GM21390 (cell line): ENCODE data around the gene MTHFD1L.

Experiments
- ATAC-seq: cut with Tn5 transposase; IDR thresholded peaks from one replicate; pipeline ENCODE4 v1.9.1; 2021; ENCODE audit not compliant: unreplicated experiment

The MTHFD1L gene

DNA sequence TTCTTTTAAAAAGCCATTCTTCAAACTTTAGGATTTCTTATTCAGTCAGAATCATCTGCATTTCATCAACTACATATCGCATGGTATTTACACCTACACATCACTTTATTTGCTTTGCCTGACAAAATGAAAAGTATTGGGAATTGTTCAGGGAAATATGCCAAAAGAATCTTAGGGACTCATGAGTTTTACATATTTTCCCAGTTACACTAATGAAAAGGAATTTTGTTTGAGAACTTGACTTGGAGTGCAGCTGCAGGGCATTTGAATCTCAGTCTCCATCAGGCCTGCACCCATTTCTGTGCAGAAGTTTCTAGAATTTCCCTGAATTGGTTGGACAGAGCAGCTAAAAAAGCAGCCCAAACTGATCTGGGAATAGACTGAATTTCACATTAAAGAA lies 65.3 kb downstream of the MTHFD1L start:
- ATAC-seq, result no peak

DNA sequence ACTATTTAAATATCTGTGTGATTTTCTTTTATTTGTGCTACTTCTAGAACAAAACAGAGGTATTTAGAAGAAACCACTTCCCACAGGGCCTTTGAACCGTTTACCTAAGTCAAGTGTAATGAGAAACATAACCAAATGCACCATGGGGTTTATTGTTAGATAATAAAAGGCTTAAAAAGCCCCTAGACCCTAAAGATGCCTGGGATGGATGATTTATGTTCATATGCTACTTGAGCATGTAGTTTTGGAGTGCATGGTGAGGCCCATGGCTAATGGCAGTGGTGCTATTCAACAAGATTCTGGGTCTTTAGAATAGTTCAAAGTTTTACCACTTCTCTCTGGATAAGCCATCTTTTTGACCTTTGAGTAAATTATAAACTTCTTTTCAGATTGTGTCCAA lies 65.9 kb downstream of the MTHFD1L start:
- no peak for ATAC-seq

DNA sequence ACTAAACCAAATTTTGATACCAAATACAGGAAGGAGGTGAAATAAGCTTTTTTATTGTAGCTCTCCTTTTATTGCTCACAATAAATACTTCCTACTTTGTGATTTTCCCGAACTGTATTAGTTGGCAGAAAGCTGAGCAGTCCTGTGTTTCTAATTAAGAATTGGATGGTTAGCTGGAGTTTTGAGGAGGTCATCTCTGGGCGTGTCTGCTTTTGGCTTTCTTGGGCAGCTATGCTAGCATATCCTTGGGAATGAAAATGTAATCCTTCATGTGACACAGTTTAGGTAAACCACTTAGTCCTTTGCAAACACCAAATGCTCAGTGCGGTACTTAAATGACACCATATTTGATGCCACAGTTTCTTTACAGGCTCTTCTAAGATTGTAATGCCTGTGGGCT lies 67.5 kb downstream of the MTHFD1L start:
- ATAC-seq, result no peak

DNA sequence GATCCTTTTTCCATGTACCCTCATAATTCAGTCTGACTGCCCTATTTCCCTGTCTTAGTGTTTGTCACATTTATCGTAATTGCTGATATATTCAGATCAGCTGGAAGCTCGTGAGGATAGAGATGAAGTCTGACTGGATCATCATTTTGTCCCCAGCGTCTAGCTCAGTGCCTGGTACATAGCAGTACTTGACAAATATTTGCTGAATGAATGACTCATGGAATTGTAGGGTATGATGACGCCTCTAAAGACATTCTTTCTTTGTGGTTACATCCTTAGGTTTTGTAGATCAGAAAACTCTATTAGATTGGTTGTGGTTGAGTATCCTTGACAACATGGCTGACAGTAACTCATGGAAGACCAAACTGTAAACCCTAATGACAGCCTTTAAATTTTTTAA lies 68.9 kb downstream of the MTHFD1L start:
- no peak for ATAC-seq

DNA sequence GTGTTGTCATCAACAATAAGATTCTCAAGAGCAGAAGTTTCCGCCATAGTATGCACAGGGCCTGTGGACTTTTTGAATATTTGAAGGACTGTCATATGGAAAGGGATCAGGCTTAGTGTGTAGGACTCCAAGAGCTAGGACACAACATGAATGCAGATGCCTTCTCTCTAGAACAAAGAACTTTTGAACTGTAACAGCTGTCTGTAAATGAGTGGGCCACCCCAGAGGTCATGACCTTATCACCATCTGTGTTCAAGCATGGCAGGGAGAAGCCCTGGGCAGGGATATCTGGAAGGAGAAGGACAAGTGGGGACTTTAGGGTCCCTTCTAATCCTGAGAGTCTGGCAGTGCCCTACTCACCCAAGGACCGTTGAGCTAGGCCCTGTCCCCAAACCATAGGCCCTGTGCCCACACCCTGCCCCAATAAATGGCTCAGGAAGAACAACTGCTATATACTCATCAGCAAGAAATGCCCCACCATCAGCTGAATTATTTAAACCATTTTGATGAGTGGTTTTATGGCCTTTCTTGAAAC lies 70.6 kb downstream of the MTHFD1L start:
- no peak for ATAC-seq

DNA sequence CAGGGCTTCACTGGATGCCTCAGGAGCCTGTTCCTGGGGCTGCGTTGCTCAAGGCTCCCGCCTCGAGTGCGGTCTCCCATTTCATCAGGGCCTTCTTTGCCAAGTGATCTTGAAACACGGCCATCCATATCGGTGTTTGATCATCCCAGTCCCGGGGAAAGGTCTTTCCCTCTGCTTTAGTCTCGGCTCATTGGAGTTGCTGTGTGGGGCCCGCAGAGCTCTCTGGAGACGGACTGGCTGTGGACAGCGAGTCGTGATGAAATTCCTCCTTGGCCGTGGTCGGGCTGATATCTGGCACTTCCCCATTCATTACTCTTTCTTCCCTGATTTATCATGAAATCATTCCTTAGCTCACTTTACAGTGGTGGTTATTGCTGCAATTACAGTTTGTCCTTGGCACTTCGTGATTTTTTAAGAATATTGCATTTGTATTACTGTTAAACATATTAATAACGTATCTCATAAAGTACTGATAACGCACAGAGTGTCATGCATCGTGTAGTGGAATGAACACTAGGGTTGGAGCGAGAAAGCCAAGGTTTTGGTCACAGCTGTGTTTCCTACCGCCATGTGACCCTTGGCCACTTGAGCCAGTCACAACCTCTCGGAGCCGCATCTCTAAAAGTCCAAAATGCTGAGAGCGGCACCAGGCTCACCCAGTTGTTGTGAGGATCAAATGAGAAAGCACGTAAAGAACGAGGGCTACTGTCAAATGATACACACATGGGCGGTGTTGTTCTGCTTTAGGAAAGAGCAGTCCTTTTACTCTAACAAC lies 71.8 kb downstream of the MTHFD1L start:
- ATAC-seq, result no peak

DNA sequence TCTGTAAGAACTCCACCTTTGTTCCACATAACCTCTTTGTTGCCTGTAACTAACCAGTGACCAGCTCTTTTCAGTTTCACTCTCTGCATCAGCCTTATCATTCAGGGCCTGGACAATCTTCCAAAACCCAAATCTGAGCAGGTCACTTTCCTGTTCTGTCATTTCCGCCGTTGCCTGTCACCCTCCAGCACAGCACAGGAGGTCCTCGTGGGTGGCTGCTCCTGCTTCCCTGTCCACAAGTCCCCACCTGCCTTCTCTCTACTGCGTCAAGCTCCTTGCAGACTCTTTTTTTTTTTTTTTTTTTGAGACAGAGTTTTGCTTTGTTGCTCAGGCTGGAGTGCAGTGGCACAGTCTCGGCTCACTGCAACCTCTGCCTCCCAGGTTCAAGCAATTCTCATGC lies 73.9 kb downstream of the MTHFD1L start:
- ATAC-seq, result no peak

DNA sequence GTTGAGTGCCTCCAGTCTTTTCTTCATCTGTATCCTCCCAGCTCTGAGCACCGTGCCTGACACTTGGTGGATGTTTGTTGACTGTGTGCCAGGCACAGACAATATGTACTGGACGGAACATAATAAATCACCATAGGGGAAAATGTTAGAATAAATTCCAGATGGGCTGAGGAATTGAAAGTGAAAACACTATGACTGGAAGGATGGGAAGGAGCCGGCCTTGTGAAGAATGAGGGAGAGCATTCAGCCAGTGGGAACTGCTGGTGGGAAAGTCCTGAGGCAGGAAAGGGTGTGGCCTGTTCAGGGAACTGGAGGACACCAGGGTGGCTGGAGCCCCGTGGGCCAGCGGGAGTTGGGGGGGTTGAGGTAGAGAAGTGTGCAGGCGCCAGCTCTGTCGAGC lies 75.4 kb downstream of the MTHFD1L start:
- no peak for ATAC-seq

DNA sequence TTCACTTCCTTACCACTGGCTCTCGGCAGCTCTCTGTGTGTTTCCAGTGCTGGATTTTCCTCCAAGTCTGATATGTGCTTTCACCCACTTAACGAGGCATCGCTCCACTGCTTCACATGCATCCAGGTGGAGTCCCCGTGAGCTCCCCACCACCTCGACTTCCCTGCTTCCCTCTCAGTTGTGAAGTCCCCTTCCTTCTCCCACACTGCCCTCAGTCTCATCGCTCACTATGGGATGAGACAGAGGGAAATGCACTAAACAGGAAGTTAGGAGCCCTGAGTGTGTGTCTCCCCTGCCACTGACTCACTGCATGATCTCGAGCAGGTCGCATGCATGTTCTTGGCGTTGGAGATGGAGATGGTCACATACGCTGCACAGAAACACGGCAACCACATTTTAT lies 84.0 kb downstream of the MTHFD1L start:
- ATAC-seq, result no peak

DNA sequence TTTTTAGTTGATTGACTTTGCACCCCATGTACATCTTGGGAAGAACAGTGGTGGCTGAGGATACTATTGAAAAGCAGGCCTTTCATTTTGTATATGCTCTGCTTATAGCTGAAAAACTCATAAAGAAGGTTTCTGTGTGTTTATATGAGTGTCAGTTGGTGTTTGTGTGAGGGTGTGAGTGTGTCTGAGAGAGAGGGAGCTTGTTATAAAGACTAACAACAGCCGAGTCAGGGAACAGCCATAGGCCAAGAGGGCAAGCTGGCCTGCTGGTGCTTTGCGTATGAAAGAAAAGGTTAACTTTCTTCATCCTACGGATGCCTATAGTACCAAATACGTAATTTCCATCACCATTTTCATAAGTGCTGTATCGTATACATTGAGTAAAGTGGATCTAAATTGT lies 88.3 kb downstream of the MTHFD1L start:
- no peak for ATAC-seq

DNA sequence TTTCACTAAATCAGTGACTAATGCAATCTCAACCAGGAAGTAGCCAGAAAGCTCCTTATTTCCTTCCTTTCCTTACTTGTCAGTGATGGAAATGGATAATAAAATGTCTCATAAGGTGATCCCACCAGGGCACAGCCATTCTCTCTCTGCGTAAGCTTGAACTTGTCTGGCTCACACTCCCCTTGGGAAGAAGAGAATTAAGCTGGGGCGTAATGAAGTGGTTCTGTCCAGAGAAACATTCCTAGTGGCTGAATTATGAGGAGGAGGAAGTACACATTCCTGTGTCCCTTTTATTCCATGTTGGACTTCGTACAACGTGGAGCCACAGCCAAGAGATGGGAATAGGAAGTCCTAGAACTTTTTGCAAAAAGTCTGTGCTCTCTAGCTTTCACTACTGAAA lies 93.7 kb downstream of the MTHFD1L start:
- no peak for ATAC-seq

DNA sequence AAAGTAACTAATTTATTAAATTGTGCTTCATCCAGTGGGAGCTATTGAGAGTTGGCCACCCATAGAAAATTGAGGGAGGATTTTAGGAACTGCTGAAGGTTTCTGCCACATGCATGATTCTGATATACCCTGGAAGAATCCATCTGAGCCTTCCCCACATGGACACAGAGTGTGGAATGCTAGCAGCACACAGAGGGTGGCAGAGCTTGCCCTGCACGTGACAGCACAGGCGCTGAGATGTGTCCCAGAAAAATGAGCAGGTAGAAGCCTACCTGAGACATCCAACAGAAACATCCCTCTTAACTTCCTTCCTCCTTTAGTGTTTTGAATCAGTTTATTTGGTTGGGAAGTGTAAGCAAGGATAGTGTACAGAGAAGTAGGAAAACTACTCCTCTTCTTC lies 96.9 kb downstream of the MTHFD1L start:
- ATAC-seq, result no peak

DNA sequence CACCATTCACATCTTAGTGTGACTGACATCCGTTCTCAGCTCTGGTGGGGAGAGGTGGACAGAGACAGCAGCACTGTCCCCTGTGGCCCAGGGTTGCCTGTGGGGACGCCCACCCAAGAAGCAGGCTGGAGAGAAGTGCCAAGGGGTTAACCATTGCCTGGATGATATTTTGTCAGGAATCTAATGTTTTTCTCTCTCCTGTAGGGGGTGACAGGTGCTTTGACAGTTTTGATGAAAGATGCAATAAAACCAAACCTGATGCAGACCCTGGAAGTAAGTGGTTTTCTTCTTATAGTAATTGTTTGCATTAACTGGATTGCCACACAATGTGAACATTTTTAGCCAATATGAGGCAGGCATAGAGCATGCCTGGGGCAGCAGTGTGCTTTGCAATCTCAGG lies 99.3 kb downstream of the MTHFD1L start:
- no peak for ATAC-seq

DNA sequence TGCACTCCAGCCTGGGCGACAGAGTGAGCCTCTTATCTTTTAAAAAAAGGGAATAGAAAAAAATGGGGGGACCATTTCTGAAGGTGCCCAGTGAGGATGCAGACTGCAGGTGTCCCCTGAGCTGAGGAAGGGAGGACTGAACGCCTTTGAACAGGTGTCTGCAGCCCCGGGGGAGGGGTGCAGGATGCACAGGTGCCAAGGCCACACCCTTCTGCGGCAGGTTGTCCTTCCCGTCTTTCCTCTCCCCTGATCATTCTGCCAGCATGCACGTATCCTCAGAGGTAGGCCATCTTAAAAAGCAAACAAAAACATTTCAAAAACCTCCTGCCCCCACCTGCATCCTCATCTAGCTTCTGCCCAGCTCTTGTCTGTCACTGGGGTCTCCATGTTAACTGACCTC lies 101.3 kb downstream of the MTHFD1L start:
- ATAC-seq, result no peak

DNA sequence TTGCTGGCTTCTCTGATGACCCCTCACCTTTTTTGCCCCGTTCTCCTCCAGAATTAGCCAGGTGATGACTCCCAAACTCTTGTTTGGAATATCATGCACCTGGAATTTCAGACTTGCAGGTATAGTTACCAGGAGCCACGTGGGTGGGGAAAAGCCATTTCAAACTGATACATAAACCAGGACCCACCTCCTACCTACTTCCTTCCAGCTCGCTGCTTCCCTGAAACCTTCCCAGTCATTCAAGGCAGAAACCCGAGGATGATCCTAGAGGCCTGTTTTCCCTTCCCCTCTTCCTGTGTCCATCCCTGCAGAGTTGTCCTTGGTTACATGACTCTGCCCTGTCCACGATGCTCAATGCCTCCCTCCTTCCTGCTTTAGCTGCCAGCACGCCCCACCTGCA lies 101.9 kb downstream of the MTHFD1L start:
- no peak for ATAC-seq

DNA sequence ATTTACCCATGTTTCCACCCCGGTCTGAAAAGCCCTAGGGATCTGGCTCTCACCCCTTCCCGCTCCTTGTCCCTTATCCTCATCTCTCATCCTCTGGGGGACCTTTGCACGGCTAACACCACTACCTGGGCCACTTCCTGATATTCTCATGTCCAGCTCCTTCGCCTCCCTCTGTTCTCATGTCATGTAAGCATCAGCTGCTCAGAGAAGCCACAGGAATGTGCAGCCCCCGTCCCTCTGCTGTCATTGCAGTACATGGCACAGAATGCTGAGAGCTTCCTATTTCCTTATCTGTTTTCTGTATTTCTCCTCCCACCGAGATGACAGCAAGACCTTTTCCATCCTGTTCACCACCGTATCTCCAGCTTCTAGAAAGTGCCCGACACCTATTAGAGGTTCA lies 102.4 kb downstream of the MTHFD1L start:
- ATAC-seq, result no peak

DNA sequence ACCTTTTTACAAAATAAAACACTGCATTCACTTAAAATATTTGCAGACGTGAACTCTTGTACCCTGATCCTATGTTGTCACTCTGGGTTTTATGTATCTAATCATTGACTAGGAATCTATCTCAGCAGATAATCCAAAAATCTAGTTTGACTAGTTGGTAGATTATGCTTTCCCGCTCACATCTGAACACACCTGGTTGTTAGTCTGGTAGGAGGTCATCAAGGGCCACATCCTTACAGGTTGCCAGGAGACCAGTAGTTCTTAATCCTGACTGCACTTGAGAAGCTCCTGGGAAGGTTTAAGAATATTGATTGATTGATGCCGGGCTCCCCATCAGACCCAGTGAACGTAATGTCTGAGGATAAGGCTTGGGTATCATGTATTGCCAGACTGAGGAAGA lies 104.4 kb downstream of the MTHFD1L start:
- ATAC-seq, result no peak

DNA sequence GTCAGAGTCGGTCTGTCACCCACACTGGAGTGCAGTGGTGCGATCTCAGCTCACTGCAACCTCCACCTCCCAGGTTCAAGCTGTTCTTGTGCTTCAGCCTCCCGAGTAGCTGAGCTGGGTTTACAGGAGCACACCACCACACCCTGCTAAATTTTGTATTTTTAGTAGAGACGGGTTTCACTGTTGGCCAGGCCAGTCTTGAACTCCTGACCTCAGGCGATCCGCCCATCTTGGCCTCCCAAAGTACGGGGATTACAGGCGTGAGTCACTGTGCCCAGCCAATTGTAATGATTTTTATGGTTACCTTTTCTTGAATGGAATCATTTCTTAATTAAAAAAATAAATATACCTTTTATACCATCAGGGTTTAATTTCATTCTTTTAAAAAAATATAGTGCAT lies 105.7 kb downstream of the MTHFD1L start:
- no peak for ATAC-seq

DNA sequence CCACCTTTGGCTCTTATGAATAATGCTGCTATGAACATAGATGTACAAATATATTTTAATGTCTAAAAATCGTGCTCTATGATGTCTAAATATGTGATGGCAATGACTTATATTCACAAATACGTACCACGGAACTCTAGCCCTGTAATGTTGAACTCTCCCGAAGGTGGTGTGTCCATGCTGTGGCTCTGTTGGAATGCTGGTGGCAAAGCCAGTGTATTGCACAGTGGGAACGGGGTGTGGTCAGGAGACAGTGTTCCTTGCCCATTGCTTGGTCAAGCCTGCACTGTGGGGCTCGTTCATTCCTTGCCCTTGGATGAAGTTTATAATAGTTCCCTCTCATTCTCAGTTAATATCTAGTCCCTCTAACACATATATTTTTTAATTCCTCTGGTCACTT lies 109.6 kb downstream of the MTHFD1L start:
- no peak for ATAC-seq

DNA sequence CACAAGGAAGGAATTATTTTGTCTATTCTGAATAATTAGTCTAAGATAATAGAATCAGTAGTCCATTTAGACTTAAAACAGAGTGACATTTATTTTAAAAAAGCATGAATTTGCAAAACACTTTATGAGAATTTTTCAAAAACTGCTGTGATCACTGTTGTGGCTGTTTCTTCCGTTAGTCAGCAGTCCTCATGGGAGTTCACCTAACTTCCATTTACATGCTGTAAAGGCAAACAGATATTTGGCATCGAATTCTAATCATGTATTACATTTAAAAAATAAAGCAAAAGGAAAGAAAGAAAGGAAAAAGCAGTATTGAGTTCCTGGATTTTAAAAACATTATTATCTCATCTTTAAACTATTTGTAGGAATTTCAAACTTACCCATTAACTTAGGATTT lies 111.8 kb downstream of the MTHFD1L start:
- no peak for ATAC-seq

DNA sequence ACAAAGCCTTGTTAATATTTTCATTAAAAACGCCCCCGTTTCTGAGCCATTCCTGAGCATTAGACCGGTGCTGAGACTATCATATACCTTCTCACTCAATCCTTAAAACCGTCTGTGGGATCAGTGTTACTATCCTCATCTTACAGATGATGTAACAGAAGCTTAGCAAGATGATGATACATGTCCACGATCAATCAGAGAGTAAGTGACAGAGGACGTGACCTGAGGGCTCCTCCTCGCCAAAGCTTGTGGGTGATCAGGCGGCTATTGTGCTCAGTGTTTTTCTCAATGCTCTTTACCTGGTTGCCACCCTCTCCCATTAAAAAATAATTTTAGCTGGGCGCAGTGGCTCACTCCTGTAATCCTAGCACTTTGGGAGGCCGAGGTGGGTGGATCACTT lies 113.1 kb downstream of the MTHFD1L start:
- ATAC-seq, result no peak

DNA sequence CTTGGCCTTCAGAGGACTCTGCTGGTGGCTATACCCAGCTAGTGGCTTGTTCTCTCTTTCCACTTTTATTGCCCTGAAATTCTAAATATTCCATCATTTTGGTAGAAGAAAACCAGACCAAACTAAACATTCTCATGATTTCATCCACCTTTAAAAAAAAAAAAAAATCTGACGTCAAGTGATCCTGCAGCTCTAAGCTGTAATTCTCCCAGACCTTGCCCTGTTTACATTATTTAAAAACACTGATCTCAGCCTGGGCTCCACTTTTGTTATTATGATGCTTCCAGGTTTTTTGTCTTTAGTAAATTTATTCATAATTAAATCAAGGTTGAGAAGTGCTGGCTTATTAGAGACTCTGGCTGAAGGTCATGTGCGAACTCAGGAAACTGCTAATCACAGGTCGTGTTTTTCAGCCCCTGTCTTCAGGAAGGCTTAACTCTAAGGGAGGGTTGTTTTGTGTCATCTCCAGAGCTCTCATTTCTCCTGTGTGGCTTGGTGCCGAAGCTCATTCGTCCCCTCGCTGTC lies 114.4 kb downstream of the MTHFD1L start:
- ATAC-seq, result no peak

DNA sequence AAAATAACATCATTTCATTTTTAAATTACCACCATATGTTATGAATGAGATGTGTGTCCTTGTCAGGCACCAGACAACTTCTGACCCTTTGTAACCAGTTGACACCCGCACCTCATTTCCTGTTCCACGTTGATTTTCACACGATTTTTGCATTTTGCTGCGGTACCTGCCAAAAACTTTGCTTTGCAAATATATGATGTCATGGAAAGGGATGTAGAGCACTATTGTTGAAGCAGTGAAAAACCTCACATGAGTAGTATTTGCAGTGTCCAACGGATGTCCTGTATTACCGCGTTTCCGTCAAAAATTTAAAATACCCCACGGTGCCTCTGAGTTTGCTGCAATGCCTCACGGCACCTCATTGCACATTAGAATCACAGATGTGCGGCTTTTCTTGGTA lies 115.6 kb downstream of the MTHFD1L start:
- peak; percentile 83 for ATAC-seq
